WTC11 (cell line): Measurements from ENCODE around the gene INTS6L. TPM values are rescaled to one million over a fixed set of nuclear protein-coding genes. Genes with fewer than 3 reads are reported as not detected.

Experiments used
- ATAC-seq: fragments of 200-7000 bp; cut with Tn5 transposase; 2 replicates; pipeline ENCODE4 v1.10.0; 2021; ENCODE audit warnings: mild to moderate bottlenecking, moderate library complexity
- CTCF ChIA-PET: fragments of 300-600 bp; sonication (Branson Sonifier 250); formaldehyde crosslinking; loops from one replicate; lab custom pipeline; 2021; ENCODE audit warnings: antibody characterized with exemption; lab: Charles Lee
- POLR2A ChIA-PET: fragments of 350-600 bp; sonication (Branson Sonifier 250); formaldehyde crosslinking; loops from one replicate; lab custom pipeline; 2021; ENCODE audit warnings: antibody characterized with exemption; lab: Charles Lee
- DNase-seq: peaks from one replicate; pipeline ENCODE4 v3.0.0; 2021; ENCODE audit warnings: low spot score
- H3K27ac Mint-ChIP-seq: 2 replicates; pipeline ENCODE4 v1.8.0; 2021; ENCODE audit warnings: mixed read lengths
- H3K27me3 Mint-ChIP-seq: 2 replicates; pipeline ENCODE4 v1.8.0; 2021; ENCODE audit warnings: low read depth, mild to moderate bottlenecking, moderate library complexity, mixed read lengths
- H3K36me3 Mint-ChIP-seq: 2 replicates; pipeline ENCODE4 v1.8.0; 2021; ENCODE audit warnings: mixed read lengths
- H3K4me1 Mint-ChIP-seq: 2 replicates; pipeline ENCODE4 v1.8.0; 2022; ENCODE audit warnings: mixed read lengths
- H3K4me3 Mint-ChIP-seq: 2 replicates; pipeline ENCODE4 v1.8.0; 2021; ENCODE audit warnings: mild to moderate bottlenecking, moderate library complexity, mixed read lengths
- H3K9me3 Mint-ChIP-seq: 2 replicates; pipeline ENCODE4 v1.8.0; 2021; ENCODE audit warnings: mixed read lengths
- AFF4 ChIP-seq: sonication (generic); formaldehyde crosslinking; IDR thresholded peaks from 2 replicates; pipeline ENCODE4 v1.8.1; 2023; ENCODE audit warnings: mild to moderate bottlenecking, missing genetic modification reagents, borderline replicate concordance
- CREM ChIP-seq: sonication (generic); formaldehyde crosslinking; IDR thresholded peaks from 2 replicates; pipeline ENCODE4 v1.8.1; 2022; ENCODE audit warnings: mild to moderate bottlenecking, missing genetic modification reagents, moderate library complexity
- E2F4 ChIP-seq: sonication (generic); formaldehyde crosslinking; IDR thresholded peaks from 2 replicates; pipeline ENCODE4 v1.8.1; 2022; ENCODE audit warnings: low read depth, mild to moderate bottlenecking, moderate library complexity, missing genetic modification reagents, borderline replicate concordance
- ELF4 ChIP-seq: sonication (generic); formaldehyde crosslinking; IDR thresholded peaks from 2 replicates; pipeline ENCODE4 v1.8.1; 2022; ENCODE audit warnings: low read depth, mild to moderate bottlenecking, moderate library complexity, missing genetic modification reagents
- FOXP1 ChIP-seq: sonication (generic); formaldehyde crosslinking; IDR thresholded peaks from 2 replicates; pipeline ENCODE4 v1.8.0; 2022; ENCODE audit warnings: missing genetic modification reagents, mild to moderate bottlenecking, moderate library complexity, borderline replicate concordance
- NFE2L1 ChIP-seq: sonication (generic); formaldehyde crosslinking; IDR thresholded peaks from 2 replicates; pipeline ENCODE4 v1.8.1; 2023; ENCODE audit warnings: missing genetic modification reagents
- NR2C2 ChIP-seq: sonication (generic); formaldehyde crosslinking; IDR thresholded peaks from 2 replicates; pipeline ENCODE4 v1.8.0; 2022; ENCODE audit warnings: mild to moderate bottlenecking, missing genetic modification reagents
- RELA ChIP-seq: sonication (generic); formaldehyde crosslinking; IDR thresholded peaks from 2 replicates; pipeline ENCODE4 v1.8.1; 2022; ENCODE audit warnings: missing genetic modification reagents, mild to moderate bottlenecking, borderline replicate concordance
- TP53 ChIP-seq: sonication (generic); formaldehyde crosslinking; IDR thresholded peaks from 2 replicates; pipeline ENCODE4 v1.8.1; 2023; ENCODE audit warnings: mild to moderate bottlenecking, missing genetic modification reagents
- USF1 ChIP-seq: sonication (generic); formaldehyde crosslinking; IDR thresholded peaks from 2 replicates; pipeline ENCODE4 v1.8.0; 2022; ENCODE audit warnings: mild to moderate bottlenecking, missing genetic modification reagents
- ZNF121 ChIP-seq: sonication (generic); formaldehyde crosslinking; IDR thresholded peaks from 2 replicates; pipeline ENCODE4 v1.8.0; 2023; ENCODE audit warnings: missing genetic modification reagents
- ZNF219 ChIP-seq: sonication (generic); formaldehyde crosslinking; IDR thresholded peaks from 2 replicates; pipeline ENCODE4 v1.8.0; 2023; ENCODE audit warnings: missing genetic modification reagents, mild to moderate bottlenecking, borderline replicate concordance
- ZNF263 ChIP-seq: sonication (generic); formaldehyde crosslinking; IDR thresholded peaks from 2 replicates; pipeline ENCODE4 v1.8.1; 2022; ENCODE audit warnings: low read depth, mild to moderate bottlenecking, moderate library complexity, missing genetic modification reagents
- ZNF396 ChIP-seq: fragments of 250-450 bp; sonication (Bioruptor Pico); IDR thresholded peaks from 2 replicates; pipeline ENCODE4 v1.8.0; 2021; ENCODE audit warnings: mild to moderate bottlenecking, moderate library complexity, borderline replicate concordance
- ZNF671 ChIP-seq: fragments of 250-450 bp; sonication (Bioruptor Pico); IDR thresholded peaks from 2 replicates; pipeline ENCODE4 v1.8.0; 2021; ENCODE audit warnings: mild to moderate bottlenecking
- total RNA-seq: library from RNA; stranded (reverse); gene quantifications from 3 replicates; pipeline ENCODE4 v1.2.3, GENCODE V29; 2021
- TF ChIP-seq, protein P1 (sequence below): sonication (generic); formaldehyde crosslinking; IDR thresholded peaks from 2 replicates; pipeline ENCODE4 v1.8.1; 2022; ENCODE audit warnings: mild to moderate bottlenecking, moderate library complexity, missing genetic modification reagents
- TF ChIP-seq, protein P2 (sequence below): fragments of 250-450 bp; sonication (Bioruptor Pico); IDR thresholded peaks from 2 replicates; pipeline ENCODE4 v2.1.2; 2022; ENCODE audit warnings: mild to moderate bottlenecking, moderate library complexity

INTS6L gene
- total RNA-seq, 1 experiment from 2014 or later = 5.4 TPM

DNA sequence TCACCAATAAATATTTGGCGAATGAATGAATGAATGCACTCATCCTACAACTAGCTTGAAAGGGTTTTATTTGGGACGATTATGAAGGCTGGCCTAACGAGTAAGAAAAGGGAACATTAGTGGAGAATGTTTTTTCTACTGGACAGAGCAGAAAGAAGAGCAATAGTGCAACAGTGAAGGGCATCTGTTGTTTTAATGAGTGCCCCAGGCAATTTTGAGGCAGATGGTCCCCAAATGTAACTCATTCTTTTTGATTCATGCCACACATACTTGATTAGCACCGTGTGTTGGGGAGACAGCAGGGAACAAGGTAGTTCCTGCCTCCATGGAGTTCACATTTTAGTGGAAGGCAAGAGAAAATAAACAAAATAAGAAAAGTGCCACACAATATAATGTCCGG, 22.7 kb upstream of the INTS6L start:
- TF ChIP-seq FOXP1 (CRISPR knock-in tag) (no peak), TP53 (CRISPR knock-in tag) (no peak)
- TF ChIP-seq, protein P1, sequence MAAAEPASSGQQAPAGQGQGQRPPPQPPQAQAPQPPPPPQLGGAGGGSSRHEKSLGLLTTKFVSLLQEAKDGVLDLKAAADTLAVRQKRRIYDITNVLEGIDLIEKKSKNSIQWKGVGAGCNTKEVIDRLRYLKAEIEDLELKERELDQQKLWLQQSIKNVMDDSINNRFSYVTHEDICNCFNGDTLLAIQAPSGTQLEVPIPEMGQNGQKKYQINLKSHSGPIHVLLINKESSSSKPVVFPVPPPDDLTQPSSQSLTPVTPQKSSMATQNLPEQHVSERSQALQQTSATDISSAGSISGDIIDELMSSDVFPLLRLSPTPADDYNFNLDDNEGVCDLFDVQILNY (CRISPR knock-in tag) = no peak
- Mint-ChIP-seq H3K4me1 (no peaks in the 10 kb centered on the region), H3K4me3 (no peak overlapping the region), H3K9me3 (no peaks in the 10 kb centered on the region), H3K27ac (no peak overlapping the region), H3K27me3 (no peaks in the 10 kb centered on the region; the same call in none of the 2 replicates), H3K36me3 (no peaks in the 10 kb centered on the region)
- DNase-seq (no peak), ATAC-seq (no peak)
- POLR2A ChIA-PET = no interaction called here
- CTCF ChIA-PET = no interaction called here

DNA sequence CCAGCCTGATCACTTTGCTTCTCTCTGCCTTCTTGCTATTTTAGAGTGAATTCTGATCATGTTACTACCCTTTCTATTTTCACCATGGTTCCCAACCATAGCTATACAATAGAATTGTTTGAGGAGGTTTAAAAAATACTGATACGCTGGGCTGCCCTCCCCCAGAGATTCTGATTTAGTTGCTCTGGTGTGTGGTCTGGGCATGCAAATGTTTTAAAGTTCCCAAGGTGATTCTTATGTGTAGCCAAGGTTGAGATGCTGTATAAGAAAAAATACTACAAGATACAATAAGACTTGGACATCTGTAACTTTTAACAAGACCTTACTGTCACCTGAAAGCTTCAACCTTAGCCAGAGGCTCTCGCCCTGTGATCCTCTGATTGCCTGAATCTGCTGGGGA, 22.2 kb upstream of the INTS6L start:
- Mint-ChIP-seq H3K9me3 (no peaks in the 10 kb centered on the region), H3K4me1 (no peaks in the 10 kb centered on the region), H3K27ac (no peak overlapping the region), H3K4me3 (no peak overlapping the region), H3K27me3 (no peaks in the 10 kb centered on the region; the same call in none of the 2 replicates), H3K36me3 (no peaks in the 10 kb centered on the region)
- no peak for DNase-seq
- CTCF ChIA-PET = no interaction called here
- POLR2A ChIA-PET = no interaction called here
- TF ChIP-seq ZNF219 (CRISPR knock-in tag) (no peak), AFF4 (CRISPR knock-in tag) (no peak), E2F4 (CRISPR knock-in tag) (no peak), ZNF671 (no peak), ZNF263 (CRISPR knock-in tag) (no peak)
- ATAC-seq = no peak

DNA sequence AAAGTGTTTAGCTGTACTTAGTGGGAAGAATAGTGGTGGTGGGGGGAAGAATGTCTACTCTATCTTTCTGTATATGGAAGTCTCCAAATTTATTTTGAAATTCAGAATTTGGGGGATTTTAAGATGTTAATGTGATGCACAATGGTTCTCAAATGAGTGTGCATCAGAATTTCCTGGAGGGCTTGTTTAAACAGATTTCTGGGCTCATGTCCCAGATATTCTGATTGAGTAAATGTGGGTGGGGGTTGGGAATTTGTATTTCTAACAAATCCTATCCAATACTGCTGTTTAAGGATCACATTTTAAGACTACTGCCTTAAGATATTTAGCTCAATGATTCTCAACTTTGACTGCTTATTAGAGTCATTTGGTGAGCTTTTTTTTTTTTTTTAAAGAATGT, 15.1 kb upstream of the INTS6L start:
- Mint-ChIP-seq H3K4me1 (no peaks in the 10 kb centered on the region), H3K36me3 (no peaks in the 10 kb centered on the region), H3K4me3 (no peak overlapping the region), H3K27me3 (no peaks in the 10 kb centered on the region; the same call in 1 of the 2 replicates), H3K9me3 (no peaks in the 10 kb centered on the region), H3K27ac (no peak overlapping the region)
- no peak for TF ChIP-seq NFE2L1 (CRISPR knock-in tag)
- TF ChIP-seq RELA (CRISPR knock-in tag) = no peak
- TF ChIP-seq USF1 = no peak
- TF ChIP-seq NR2C2 (CRISPR knock-in tag) = no peak
- TF ChIP-seq, protein P2, sequence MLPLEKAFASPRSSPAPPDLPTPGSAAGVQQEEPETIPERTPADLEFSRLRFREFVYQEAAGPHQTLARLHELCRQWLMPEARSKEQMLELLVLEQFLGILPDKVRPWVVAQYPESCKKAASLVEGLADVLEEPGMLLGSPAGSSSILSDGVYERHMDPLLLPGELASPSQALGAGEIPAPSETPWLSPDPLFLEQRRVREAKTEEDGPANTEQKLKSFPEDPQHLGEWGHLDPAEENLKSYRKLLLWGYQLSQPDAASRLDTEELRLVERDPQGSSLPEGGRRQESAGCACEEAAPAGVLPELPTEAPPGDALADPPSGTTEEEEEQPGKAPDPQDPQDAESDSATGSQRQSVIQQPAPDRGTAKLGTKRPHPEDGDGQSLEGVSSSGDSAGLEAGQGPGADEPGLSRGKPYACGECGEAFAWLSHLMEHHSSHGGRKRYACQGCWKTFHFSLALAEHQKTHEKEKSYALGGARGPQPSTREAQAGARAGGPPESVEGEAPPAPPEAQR (CRISPR knock-in tag) = no peak
- TF ChIP-seq ELF4 (CRISPR knock-in tag) = no peak
- TF ChIP-seq CREM = no peak
- no peak for TF ChIP-seq ZNF396 (CRISPR knock-in tag)
- no peak for TF ChIP-seq ZNF121 (CRISPR knock-in tag)
- TF ChIP-seq, protein P1 (CRISPR knock-in tag) = no peak
- ChIA-PET POLR2A (no interaction called here), CTCF (no interaction called here)
- no peak for ATAC-seq
- DNase-seq = no peak
